GM12878 (cell line): ENCODE results near the gene ZNF592. TPM values are rescaled to one million over a fixed set of nuclear protein-coding genes. Genes with fewer than 3 reads are reported as not detected.

ENCODE experiments used
- ATAC-seq: fragments of 200-7000 bp; cut with Tn5 transposase; 3 replicates; pipeline ENCODE4 v1.9.1; 2020; ENCODE audit warnings: mild to moderate bottlenecking, moderate library complexity
- BruUV-seq: library from RNA; stranded (reverse); fragments of 400-500 nt; replicated peaks from 2 replicates; lab custom pipeline; 2021; lab: Mats Ljungman, UMichigan
- CTCF ChIA-PET: fragments of 300-600 bp; sonication (Branson Sonifier 250); formaldehyde crosslinking; extraction: SDS; loops from one replicate; lab custom pipeline; 2021; ENCODE audit warnings: inconsistent platforms; lab: Yijun Ruan, JAX
- POLR2A ChIA-PET: fragments of 350-600 bp; formaldehyde crosslinking; extraction: SDS; loops from one replicate; lab custom pipeline; 2021; ENCODE audit warnings: inconsistent platforms; lab: Charles Lee
- RAD21 ChIA-PET: fragments of 300-600 bp; sonication (Branson Sonifier 250); formaldehyde crosslinking; loops from one replicate; lab custom pipeline; 2023; ENCODE audit warnings: antibody characterized with exemption; ENCODE audit not compliant: unreplicated experiment; lab: Charles Lee
- SMC1A ChIA-PET: fragments of 300-600 bp; sonication (Branson Sonifier 250); formaldehyde crosslinking; loops from one replicate; lab custom pipeline; 2023; ENCODE audit not compliant: unreplicated experiment, uncharacterized antibody; lab: Charles Lee
- DNase-seq: peaks from one replicate; pipeline ENCODE4 v3.0.0-alpha.2; 2011; ENCODE audit warnings: low read depth, low spot score
- FAIRE-seq: peaks from 3 replicates; lab custom pipeline; 2011; peaks lifted over from hg19 to GRCh38; lab: Jason Lieb, UNC
- H2AFZ ChIP-seq: 2 replicates; pipeline ENCODE4 v1.6.0; 2011; ENCODE audit warnings: low read depth, low read length, control low read depth; ENCODE audit not compliant: control insufficient read depth
- H3K27ac ChIP-seq: 2 replicates; pipeline ENCODE4 v1.5.1; 2011; ENCODE audit warnings: control low read depth; ENCODE audit not compliant: control insufficient read depth, insufficient read depth
- H3K27me3 ChIP-seq, 2 experiments: replicated peaks in 1 of 2; 2 replicates each; pipeline versions ENCODE4 v1.6.0 to v1.6.1; 2011; ENCODE audit warnings: low read length in 1 of 2; ENCODE audit not compliant: control insufficient read depth in 2 of 2, insufficient read depth in 2 of 2
- H3K36me3 ChIP-seq, 2 experiments: 2 replicates each; pipeline ENCODE4 v1.5.1; 2011; ENCODE audit warnings: low read length in 1 of 2; ENCODE audit not compliant: control insufficient read depth in 2 of 2, insufficient read depth in 2 of 2
- H3K4me1 ChIP-seq: 2 replicates; pipeline ENCODE4 v1.6.1; 2011; ENCODE audit warnings: mild to moderate bottlenecking, low read length, moderate library complexity, mixed read lengths; ENCODE audit not compliant: control insufficient read depth, insufficient read depth
- H3K4me2 ChIP-seq: 2 replicates; pipeline ENCODE4 v1.6.0; 2011; ENCODE audit warnings: control low read depth; ENCODE audit not compliant: control insufficient read depth, insufficient read depth
- H3K4me3 ChIP-seq: fragments of 200-600 bp; sonication (generic); 2 replicates; pipeline ENCODE4 v1.5.1; 2016
- H3K79me2 ChIP-seq: 2 replicates; pipeline ENCODE4 v1.6.0; 2011; ENCODE audit warnings: low read length; ENCODE audit not compliant: control insufficient read depth, insufficient read depth
- H3K9ac ChIP-seq: 2 replicates; pipeline ENCODE4 v1.8.0; 2011; ENCODE audit warnings: low read length, control low read depth, mixed read lengths; ENCODE audit not compliant: control insufficient read depth, insufficient read depth
- H3K9me3 ChIP-seq: replicated peaks from 3 replicates; pipeline ENCODE4 v1.5.1; 2011; ENCODE audit warnings: mild to moderate bottlenecking, low read length; ENCODE audit not compliant: control insufficient read depth, insufficient read depth
- H4K20me1 ChIP-seq: 2 replicates; pipeline ENCODE4 v1.6.0; 2011; ENCODE audit not compliant: control insufficient read depth, insufficient read depth
- FOXM1 ChIP-seq: IDR thresholded peaks from 2 replicates; pipeline ENCODE4 v1.6.1; 2012; ENCODE audit warnings: low read depth, mild to moderate bottlenecking, inconsistent platforms, low read length, moderate library complexity
- HDAC2 ChIP-seq: fragments of 200-600 bp; sonication (generic); IDR thresholded peaks from 2 replicates; pipeline ENCODE4 v1.6.1; 2017
- STAT1 ChIP-seq: fragments of 450-650 bp; conservative IDR thresholded peaks from 2 replicates; pipeline ENCODE4 v1.6.1; 2014; ENCODE audit warnings: antibody characterized with exemption, mild to moderate bottlenecking
- TARDBP ChIP-seq: IDR thresholded peaks from 2 replicates; pipeline ENCODE4 v1.6.1; 2016; ENCODE audit warnings: borderline replicate concordance
- WGBS: methylation state at CpG from one replicate; pipeline ENCODE4 v1.1.6; 2016; ENCODE audit warnings: low lambda C conversion rate; ENCODE audit not compliant: insufficient replicate concordance, insufficient coverage; ENCODE audit errors: missing lambda C conversion rate; 5-methylcytosine and 5-hydroxymethylcytosine counted together
- in situ Hi-C: fragments of 300-500 bp; cut with MboI; formaldehyde crosslinking; loops from 9 replicates; pipeline ENCODE4 v1.14.3; 2018; ENCODE audit warnings: mixed read lengths
- intact Hi-C: fragments of 100-400 bp; cut with micrococcal nuclease; formaldehyde crosslinking; loops from one replicate; pipeline ENCODE4 v1.14.2; 2022; ENCODE audit not compliant: unreplicated experiment
- polyA plus RNA-seq, 11 experiments: library from polyadenylated mRNA; depleted of rRNA in 4 of 11; unstranded in 6 of 11; stranded (reverse) in 5 of 11; fragments of >200 nt; fragmentation: Nextera tagmentation in 4 of 11; fragmentation: Illumina TruSeq in 1 of 11; extraction: Ambion mirVana in 4 of 11; extraction: Trizol in 1 of 11; gene quantifications; 1 replicate in 1 of 11; 2 replicates in 10 of 11; pipeline versions ENCODE4 v1.2.1 to v1.2.3, GENCODE V29; 2011 to 2016; ENCODE audit warnings: inconsistent platforms in 2 of 11, missing spikeins in 2 of 11, low read depth in 1 of 11
- total RNA-seq, 4 experiments: library from RNA; depleted of rRNA in 3 of 4; stranded (reverse); fragments of >200 nt in 3 of 4; fragmentation: Illumina TruSeq in 1 of 4; extraction: Trizol in 1 of 4; gene quantifications; 2 replicates each; pipeline versions ENCODE4 v1.2.1 to v1.2.3, GENCODE V29; 2013 to 2021
- TF ChIP-seq, protein P1 (sequence below): IDR thresholded peaks from 2 replicates; pipeline ENCODE4 v1.6.1; 2012; ENCODE audit warnings: low read depth, low read length, improper control_type of control experiment

ZNF592 gene
- total and polyA plus RNA-seq, 10 of the 15 experiments (the other 5 are each of a cell fraction or from before 2014, with no cell fraction given) = 0.95 to 23.7 (median 8.6) TPM

GRCh38 chr15:84813931-84814330 is 65.5 kb downstream of the ZNF592 start (continued):
- TF ChIP-seq STAT1 = no peak

- no peak overlapping the region for H3K9ac ChIP-seq
- intact Hi-C loops (no loop called here), in situ Hi-C loops (no loop called here)
- ChIA-PET CTCF (no interaction called here), POLR2A (no interaction called here), SMC1A (no interaction called here), RAD21 (no interaction called here)
- no peaks in the 10 kb centered on the region; a peak in 1 of 4 replicates for H3K27me3 ChIP-seq
- H4K20me1 ChIP-seq = no peaks in the 10 kb centered on the region
- H3K27ac ChIP-seq = no peak overlapping the region
- H3K4me3 ChIP-seq = no peak overlapping the region
- WGBS = 76% methylated on average over 10 of the region's 10 CpGs
- FAIRE-seq = no peak
- H3K4me1 ChIP-seq = no peaks in the 10 kb centered on the region
- no peak overlapping the region for H3K4me2 ChIP-seq
- BruUV-seq = no TSS peak
- DNase-seq = no peak
- H3K36me3 ChIP-seq = no peaks in the 10 kb centered on the region
- no peak for TF ChIP-seq TARDBP
- no peak for TF ChIP-seq FOXM1
- TF ChIP-seq, protein P1, sequence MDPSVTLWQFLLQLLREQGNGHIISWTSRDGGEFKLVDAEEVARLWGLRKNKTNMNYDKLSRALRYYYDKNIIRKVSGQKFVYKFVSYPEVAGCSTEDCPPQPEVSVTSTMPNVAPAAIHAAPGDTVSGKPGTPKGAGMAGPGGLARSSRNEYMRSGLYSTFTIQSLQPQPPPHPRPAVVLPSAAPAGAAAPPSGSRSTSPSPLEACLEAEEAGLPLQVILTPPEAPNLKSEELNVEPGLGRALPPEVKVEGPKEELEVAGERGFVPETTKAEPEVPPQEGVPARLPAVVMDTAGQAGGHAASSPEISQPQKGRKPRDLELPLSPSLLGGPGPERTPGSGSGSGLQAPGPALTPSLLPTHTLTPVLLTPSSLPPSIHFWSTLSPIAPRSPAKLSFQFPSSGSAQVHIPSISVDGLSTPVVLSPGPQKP = no peak
- TF ChIP-seq HDAC2 = no peak
- H3K79me2 ChIP-seq = no peaks in the 10 kb centered on the region
- H3K9me3 ChIP-seq = no peaks in the 10 kb centered on the region
- no peak overlapping the region for H2AFZ ChIP-seq
- no peak for ATAC-seq
These were observed 66.5 kb downstream of the ZNF592 start for GRCh38 chr15:84814916-84815315.
